ENCODE measurements around the gene KCNQ1. TPM values are rescaled to one million over a fixed set of nuclear protein-coding genes. Genes with fewer than 3 reads are reported as not detected.

KCNQ1 gene
- polyA plus RNA-seq, 1 donor from 2014 or later: not detected

DNA sequence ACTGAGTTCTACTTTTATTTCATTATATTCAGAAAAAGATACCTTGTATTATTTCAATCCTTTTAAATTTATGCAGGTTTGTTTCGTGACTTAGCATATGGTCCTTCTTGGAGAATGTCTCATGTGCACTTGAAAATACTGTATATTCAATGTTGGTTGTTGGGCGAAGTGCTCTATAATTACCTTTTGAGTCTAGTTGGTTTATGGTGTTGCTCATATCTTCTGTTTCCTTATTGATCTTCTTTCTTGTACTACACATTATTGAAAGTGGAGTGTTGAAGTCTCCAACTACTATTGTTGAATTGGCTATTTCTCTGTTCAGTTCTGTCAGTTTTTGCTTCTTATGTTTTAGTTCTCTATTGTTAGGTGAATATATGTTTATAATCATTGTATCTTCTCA lies 164.5 kb downstream of the KCNQ1 start:
- H3K9me3 ChIP-seq (ENCODE audit: low read length): peaks cover 5% of the 10 kb centered on the region
- no peaks in the 10 kb centered on the region for H3F3A ChIP-seq (ENCODE audit: insufficient read depth, low read length, poor library complexity, severe bottlenecking)
- no peaks in the 10 kb centered on the region for H3K9me2 ChIP-seq (ENCODE audit: insufficient read depth, low read length)
- no peaks in the 10 kb centered on the region for H4K20me1 ChIP-seq (ENCODE audit: insufficient read depth)
- H2AFZ ChIP-seq (ENCODE audit: low read depth, low read length): no peak overlapping the region
- H3K79me2 ChIP-seq (replicated peaks; ENCODE audit: insufficient read depth, low read length): no peaks in the 10 kb centered on the region
- H3K4me2 ChIP-seq (ENCODE audit: low read length): no peak overlapping the region
- H3K4me3 ChIP-seq (ENCODE audit: low read length): no peak overlapping the region
- no peak overlapping the region for H3K9ac ChIP-seq (ENCODE audit: low read length)
- H3K27ac ChIP-seq (ENCODE audit: low read length): no peak overlapping the region
- H3K27me3 ChIP-seq (ENCODE audit: insufficient read depth, low read depth, low read length): no peaks in the 10 kb centered on the region
- TF ChIP-seq EZH2 (IDR thresholded peaks at IDR 0.05; ENCODE audit: borderline replicate concordance, insufficient read depth, low read length, poor library complexity, severe bottlenecking) (no peak), RAD21 (conservative IDR thresholded peaks at IDR 0.05) (no peak), EP300 (conservative IDR thresholded peaks at IDR 0.05; ENCODE audit: poor library complexity, severe bottlenecking) (no peak), POLR2AphosphoS5 (IDR thresholded peaks at IDR 0.05) (no peak), SMC3 (conservative IDR thresholded peaks at IDR 0.05; ENCODE audit: poor library complexity) (no peak), MXI1 (conservative IDR thresholded peaks at IDR 0.05; ENCODE audit: poor library complexity, severe bottlenecking) (no peak), TAF1 (IDR thresholded peaks at IDR 0.05; ENCODE audit: low read depth) (no peak)
- TF ChIP-seq, protein P1, sequence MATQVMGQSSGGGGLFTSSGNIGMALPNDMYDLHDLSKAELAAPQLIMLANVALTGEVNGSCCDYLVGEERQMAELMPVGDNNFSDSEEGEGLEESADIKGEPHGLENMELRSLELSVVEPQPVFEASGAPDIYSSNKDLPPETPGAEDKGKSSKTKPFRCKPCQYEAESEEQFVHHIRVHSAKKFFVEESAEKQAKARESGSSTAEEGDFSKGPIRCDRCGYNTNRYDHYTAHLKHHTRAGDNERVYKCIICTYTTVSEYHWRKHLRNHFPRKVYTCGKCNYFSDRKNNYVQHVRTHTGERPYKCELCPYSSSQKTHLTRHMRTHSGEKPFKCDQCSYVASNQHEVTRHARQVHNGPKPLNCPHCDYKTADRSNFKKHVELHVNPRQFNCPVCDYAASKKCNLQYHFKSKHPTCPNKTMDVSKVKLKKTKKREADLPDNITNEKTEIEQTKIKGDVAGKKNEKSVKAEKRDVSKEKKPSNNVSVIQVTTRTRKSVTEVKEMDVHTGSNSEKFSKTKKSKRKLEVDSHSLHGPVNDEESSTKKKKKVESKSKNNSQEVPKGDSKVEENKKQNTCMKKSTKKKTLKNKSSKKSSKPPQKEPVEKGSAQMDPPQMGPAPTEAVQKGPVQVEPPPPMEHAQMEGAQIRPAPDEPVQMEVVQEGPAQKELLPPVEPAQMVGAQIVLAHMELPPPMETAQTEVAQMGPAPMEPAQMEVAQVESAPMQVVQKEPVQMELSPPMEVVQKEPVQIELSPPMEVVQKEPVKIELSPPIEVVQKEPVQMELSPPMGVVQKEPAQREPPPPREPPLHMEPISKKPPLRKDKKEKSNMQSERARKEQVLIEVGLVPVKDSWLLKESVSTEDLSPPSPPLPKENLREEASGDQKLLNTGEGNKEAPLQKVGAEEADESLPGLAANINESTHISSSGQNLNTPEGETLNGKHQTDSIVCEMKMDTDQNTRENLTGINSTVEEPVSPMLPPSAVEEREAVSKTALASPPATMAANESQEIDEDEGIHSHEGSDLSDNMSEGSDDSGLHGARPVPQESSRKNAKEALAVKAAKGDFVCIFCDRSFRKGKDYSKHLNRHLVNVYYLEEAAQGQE (IDR thresholded peaks at IDR 0.05; ENCODE audit: borderline replicate concordance): no peak
- TF ChIP-seq, protein P2, sequence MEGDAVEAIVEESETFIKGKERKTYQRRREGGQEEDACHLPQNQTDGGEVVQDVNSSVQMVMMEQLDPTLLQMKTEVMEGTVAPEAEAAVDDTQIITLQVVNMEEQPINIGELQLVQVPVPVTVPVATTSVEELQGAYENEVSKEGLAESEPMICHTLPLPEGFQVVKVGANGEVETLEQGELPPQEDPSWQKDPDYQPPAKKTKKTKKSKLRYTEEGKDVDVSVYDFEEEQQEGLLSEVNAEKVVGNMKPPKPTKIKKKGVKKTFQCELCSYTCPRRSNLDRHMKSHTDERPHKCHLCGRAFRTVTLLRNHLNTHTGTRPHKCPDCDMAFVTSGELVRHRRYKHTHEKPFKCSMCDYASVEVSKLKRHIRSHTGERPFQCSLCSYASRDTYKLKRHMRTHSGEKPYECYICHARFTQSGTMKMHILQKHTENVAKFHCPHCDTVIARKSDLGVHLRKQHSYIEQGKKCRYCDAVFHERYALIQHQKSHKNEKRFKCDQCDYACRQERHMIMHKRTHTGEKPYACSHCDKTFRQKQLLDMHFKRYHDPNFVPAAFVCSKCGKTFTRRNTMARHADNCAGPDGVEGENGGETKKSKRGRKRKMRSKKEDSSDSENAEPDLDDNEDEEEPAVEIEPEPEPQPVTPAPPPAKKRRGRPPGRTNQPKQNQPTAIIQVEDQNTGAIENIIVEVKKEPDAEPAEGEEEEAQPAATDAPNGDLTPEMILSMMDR (IDR thresholded peaks at IDR 0.05; ENCODE audit: poor library complexity, severe bottlenecking): no peak
- no peaks in the 10 kb centered on the region for H3K36me3 ChIP-seq (ENCODE audit: insufficient read depth, low read length)

DNA sequence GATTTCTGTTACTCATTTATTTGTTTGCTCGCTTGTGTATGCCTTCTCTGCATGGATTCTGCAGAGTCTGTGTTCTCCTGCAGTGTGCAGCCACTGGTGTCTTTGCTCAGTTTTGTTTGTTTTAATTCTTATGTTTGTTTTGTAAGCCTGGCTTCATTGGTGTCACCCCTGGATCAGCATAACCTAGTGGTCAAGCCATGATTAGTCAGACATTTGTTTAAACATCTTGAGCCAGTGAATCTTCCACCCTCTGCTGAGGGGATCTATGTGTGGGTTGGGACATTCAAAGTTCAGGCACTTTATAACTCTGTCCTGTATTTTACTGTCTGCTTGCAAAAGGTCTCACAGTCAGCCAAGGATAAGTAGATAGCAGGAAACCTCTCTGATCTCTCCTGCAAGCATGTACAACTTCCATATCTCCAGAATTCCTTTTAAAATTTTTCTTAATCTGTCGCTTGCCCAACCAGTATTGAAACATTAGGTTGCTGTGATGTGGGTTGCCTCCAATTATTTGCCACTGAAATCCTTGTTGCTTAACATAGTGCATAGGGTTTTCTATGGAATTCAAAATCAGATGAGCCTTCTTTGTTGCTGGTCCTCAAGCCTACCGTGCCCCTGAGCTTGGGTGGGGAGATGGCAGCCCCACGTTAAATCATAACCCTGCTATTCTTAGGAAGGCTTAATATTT lies 168.2 kb downstream of the KCNQ1 start:
- H3F3A ChIP-seq (ENCODE audit: insufficient read depth, low read length, poor library complexity, severe bottlenecking): no peaks in the 10 kb centered on the region
- H3K4me2 ChIP-seq (ENCODE audit: low read length): no peak overlapping the region
- H3K9me2 ChIP-seq (ENCODE audit: insufficient read depth, low read length): no peaks in the 10 kb centered on the region
- no peaks in the 10 kb centered on the region for H3K27me3 ChIP-seq (ENCODE audit: insufficient read depth, low read depth, low read length)
- TF ChIP-seq EP300 (conservative IDR thresholded peaks at IDR 0.05; ENCODE audit: poor library complexity, severe bottlenecking) (no peak), MXI1 (conservative IDR thresholded peaks at IDR 0.05; ENCODE audit: poor library complexity, severe bottlenecking) (no peak), RAD21 (conservative IDR thresholded peaks at IDR 0.05) (no peak), EZH2 (IDR thresholded peaks at IDR 0.05; ENCODE audit: borderline replicate concordance, insufficient read depth, low read length, poor library complexity, severe bottlenecking) (no peak), SMC3 (conservative IDR thresholded peaks at IDR 0.05; ENCODE audit: poor library complexity) (no peak), POLR2AphosphoS5 (IDR thresholded peaks at IDR 0.05) (no peak), TAF1 (IDR thresholded peaks at IDR 0.05; ENCODE audit: low read depth) (no peak)
- TF ChIP-seq, protein P2 (IDR thresholded peaks at IDR 0.05; ENCODE audit: poor library complexity, severe bottlenecking): no peak
- TF ChIP-seq, protein P1 (IDR thresholded peaks at IDR 0.05; ENCODE audit: borderline replicate concordance): no peak
- peaks cover 5% of the 10 kb centered on the region for H3K9me3 ChIP-seq (ENCODE audit: low read length)
- H3K9ac ChIP-seq (ENCODE audit: low read length): no peak overlapping the region
- H3K4me3 ChIP-seq (ENCODE audit: low read length): no peak overlapping the region
- H3K36me3 ChIP-seq (ENCODE audit: insufficient read depth, low read length): no peaks in the 10 kb centered on the region
- no peak overlapping the region for H2AFZ ChIP-seq (ENCODE audit: low read depth, low read length)
- H3K79me2 ChIP-seq (replicated peaks; ENCODE audit: insufficient read depth, low read length): no peaks in the 10 kb centered on the region
- H4K20me1 ChIP-seq (ENCODE audit: insufficient read depth): no peaks in the 10 kb centered on the region
- H3K27ac ChIP-seq (ENCODE audit: low read length): no peak overlapping the region

Measured in neural cell (in vitro differentiated cells).